H9 (cell line): Measurements from ENCODE around the gene CACNA1F. TPM values are rescaled to one million over a fixed set of nuclear protein-coding genes. Genes with fewer than 3 reads are reported as not detected.

Experiments used
- DNase-seq: peaks from one replicate; pipeline ENCODE4 v3.0.0-alpha.2; 2017
- H2AFZ ChIP-seq: one replicate; pipeline ENCODE4 v1.6.1; 2013; ENCODE audit warnings: mild to moderate bottlenecking, low read length, control low read depth, moderate library complexity
- H2AK5ac ChIP-seq: 2 replicates; pipeline ENCODE4 v1.6.1; 2013; ENCODE audit warnings: low read length, control low read depth, mixed read lengths; ENCODE audit not compliant: insufficient read length
- H2BK120ac ChIP-seq: one replicate; pipeline ENCODE4 v1.6.1; 2013; ENCODE audit warnings: low read depth, mild to moderate bottlenecking, low read length, control low read depth, inconsistent platforms; ENCODE audit not compliant: poor library complexity, severe bottlenecking
- H2BK12ac ChIP-seq: 2 replicates; pipeline ENCODE4 v1.6.1; 2013; ENCODE audit warnings: low read length, control low read depth, mixed read lengths, low read depth; ENCODE audit not compliant: insufficient read length
- H2BK15ac ChIP-seq: 2 replicates; pipeline ENCODE4 v1.6.1; 2013; ENCODE audit warnings: low read depth, low read length, control low read depth
- H2BK20ac ChIP-seq: one replicate; pipeline ENCODE4 v1.6.1; 2013; ENCODE audit warnings: low read depth, mild to moderate bottlenecking, low read length, control low read depth, inconsistent platforms; ENCODE audit not compliant: poor library complexity, severe bottlenecking
- H2BK5ac ChIP-seq: 2 replicates; pipeline ENCODE4 v1.6.1; 2013; ENCODE audit warnings: low read length, control low read depth, mixed read lengths; ENCODE audit not compliant: insufficient read length
- H3K14ac ChIP-seq: 2 replicates; pipeline ENCODE4 v1.6.1; 2013; ENCODE audit warnings: low read length, control low read depth; ENCODE audit not compliant: insufficient read depth
- H3K18ac ChIP-seq: 2 replicates; pipeline ENCODE4 v1.6.1; 2013; ENCODE audit warnings: low read depth, mild to moderate bottlenecking, mixed read lengths, low read length, control low read depth; ENCODE audit not compliant: insufficient read length
- H3K23ac ChIP-seq: 2 replicates; pipeline ENCODE4 v1.6.1; 2013; ENCODE audit warnings: low read length, control low read depth, mixed read lengths, low read depth; ENCODE audit not compliant: insufficient read length
- H3K23me2 ChIP-seq: 2 replicates; pipeline ENCODE4 v1.6.1; 2013; ENCODE audit warnings: low read depth, mild to moderate bottlenecking, mixed read lengths, low read length, control low read depth; ENCODE audit not compliant: insufficient read length, poor library complexity, severe bottlenecking
- H3K27ac ChIP-seq: 2 replicates; pipeline ENCODE4 v1.5.1; 2013; ENCODE audit warnings: low read length, control low read depth, mixed read lengths, low read depth; ENCODE audit not compliant: insufficient read length
- H3K27me3 ChIP-seq: 2 replicates; pipeline ENCODE4 v1.6.1; 2013; ENCODE audit warnings: low read length, control low read depth, inconsistent platforms; ENCODE audit not compliant: insufficient read depth
- H3K4ac ChIP-seq: 2 replicates; pipeline ENCODE4 v1.6.1; 2013; ENCODE audit warnings: low read depth, mild to moderate bottlenecking, control low read depth, inconsistent platforms, low read length, moderate library complexity
- H3K4me1 ChIP-seq: 2 replicates; pipeline ENCODE4 v1.6.1; 2013; ENCODE audit warnings: low read length, control low read depth, inconsistent platforms; ENCODE audit not compliant: insufficient read depth
- H3K4me2 ChIP-seq: 2 replicates; pipeline ENCODE4 v1.6.1; 2013; ENCODE audit warnings: low read length, control low read depth, mixed read lengths; ENCODE audit not compliant: insufficient read length, insufficient read depth
- H3K56ac ChIP-seq: 2 replicates; pipeline ENCODE4 v1.6.1; 2013; ENCODE audit warnings: low read depth, mild to moderate bottlenecking, mixed read lengths, low read length, control low read depth; ENCODE audit not compliant: insufficient read length
- H3K79me1 ChIP-seq: 2 replicates; pipeline ENCODE4 v1.6.1; 2013; ENCODE audit warnings: low read depth, mild to moderate bottlenecking, moderate library complexity, low read length, control low read depth, inconsistent platforms; ENCODE audit not compliant: insufficient read depth, poor library complexity, severe bottlenecking
- H3K79me2 ChIP-seq: 2 replicates; pipeline ENCODE4 v1.6.1; 2013; ENCODE audit warnings: low read length, control low read depth, inconsistent platforms; ENCODE audit not compliant: insufficient read depth
- H3K9ac ChIP-seq: 2 replicates; pipeline ENCODE4 v1.6.1; 2013; ENCODE audit warnings: low read length, control low read depth, mixed read lengths; ENCODE audit not compliant: insufficient read length; ENCODE audit errors: extremely low read depth
- H3K9me3 ChIP-seq: one replicate; pipeline ENCODE4 v1.6.1; 2013; ENCODE audit warnings: low read depth, low read length, inconsistent platforms; ENCODE audit not compliant: control insufficient read depth
- H3T11ph ChIP-seq: one replicate; pipeline ENCODE4 v1.6.1; 2013; ENCODE audit warnings: mild to moderate bottlenecking, low read length, control low read depth, inconsistent platforms
- H4K20me1 ChIP-seq: one replicate; pipeline ENCODE4 v1.6.1; 2013; ENCODE audit not compliant: control insufficient read depth, insufficient read length, insufficient read depth
- H4K5ac ChIP-seq: 2 replicates; pipeline ENCODE4 v1.6.1; 2013; ENCODE audit warnings: low read depth, mild to moderate bottlenecking, mixed read lengths, low read length, control low read depth; ENCODE audit not compliant: insufficient read length
- H4K8ac ChIP-seq: replicated peaks from 2 replicates; pipeline ENCODE4 v1.6.1; 2013; ENCODE audit warnings: low read length, control low read depth, mixed read lengths, low read depth; ENCODE audit not compliant: insufficient read length
- H4K91ac ChIP-seq: 2 replicates; pipeline ENCODE4 v1.6.1; 2013; ENCODE audit warnings: low read depth, mild to moderate bottlenecking, moderate library complexity, mixed read lengths, low read length, control low read depth; ENCODE audit not compliant: insufficient read length
- H3K27ac Mint-ChIP-seq, 3 experiments: 2 replicates in 2 of 3; 3 replicates in 1 of 3; pipeline ENCODE4 v1.8.0; 2020 to 2021; ENCODE audit warnings: mixed read lengths in 3 of 3, mild to moderate bottlenecking in 1 of 3, moderate library complexity in 1 of 3
- H3K27me3 Mint-ChIP-seq: 2 replicates; pipeline ENCODE4 v1.8.0; 2021; ENCODE audit warnings: low read depth, mild to moderate bottlenecking, moderate library complexity, mixed read lengths
- H3K36me3 Mint-ChIP-seq, 3 experiments: 2 replicates in 2 of 3; 3 replicates in 1 of 3; pipeline ENCODE4 v1.8.0; 2020 to 2021; ENCODE audit warnings: low read depth in 3 of 3, mixed read lengths in 3 of 3; ENCODE audit not compliant: insufficient read depth in 1 of 3
- H3K4me1 Mint-ChIP-seq, 2 experiments: 2 replicates each; pipeline ENCODE4 v1.8.0; 2020; ENCODE audit warnings: mixed read lengths in 2 of 2
- H3K4me3 Mint-ChIP-seq, 2 experiments: 2 replicates in 1 of 2; 3 replicates in 1 of 2; pipeline ENCODE4 v1.8.0; 2020 to 2021; ENCODE audit warnings: mild to moderate bottlenecking in 2 of 2, mixed read lengths in 2 of 2, moderate library complexity in 1 of 2
- H3K9me3 Mint-ChIP-seq, 2 experiments: 2 replicates in 1 of 2; 3 replicates in 1 of 2; pipeline ENCODE4 v1.8.0; 2020; ENCODE audit warnings: mild to moderate bottlenecking in 2 of 2, mixed read lengths in 2 of 2, moderate library complexity in 1 of 2
- CTCF ChIP-seq: fragments of 200-600 bp; sonication (generic); conservative IDR thresholded peaks from 3 replicates; pipeline ENCODE4 v1.8.0; 2021; ENCODE audit warnings: antibody characterized with exemption, mild to moderate bottlenecking
- WGBS: extraction: QIAGEN DNeasy Blood & Tissue Kit; methylation state at CpG from one replicate; pipeline ENCODE4 v1.1.7; 2013; ENCODE audit warnings: missing lambda C conversion rate, low lambda C conversion rate, mixed read lengths; ENCODE audit not compliant: insufficient read length; ENCODE audit errors: extremely low coverage; 5-methylcytosine and 5-hydroxymethylcytosine counted together
- total RNA-seq: library from RNA; stranded (reverse); gene quantifications from 2 replicates; pipeline ENCODE4 v1.2.1, GENCODE V29; 2021

The CACNA1F gene
- total RNA-seq, 1 experiment from 2014 or later, result 1.4 TPM

- Histone ChIP-seq H2BK5ac (no peak overlapping the region), H3K79me2 (no peaks in the 10 kb centered on the region), H3K18ac (no peak overlapping the region), H2BK12ac (no peak overlapping the region), H3K4me1 (no peaks in the 10 kb centered on the region; the same call in 1 of the 2 replicates), H3K9me3 (peaks cover 28% of the 10 kb centered on the region), H2AFZ (no peak overlapping the region), H2BK20ac (no peak overlapping the region), H3K79me1 (no peaks in the 10 kb centered on the region), H2BK15ac (no peak overlapping the region), H3K23me2 (no peaks in the 10 kb centered on the region), H3K23ac (no peak overlapping the region), H3K27me3 (no peaks in the 10 kb centered on the region), H2BK120ac (no peak overlapping the region), H3K56ac (no peak overlapping the region), H3K4ac (no peak overlapping the region), H4K20me1 (no peaks in the 10 kb centered on the region), H3K9ac (no peak overlapping the region), H2AK5ac (no peak overlapping the region), H3T11ph (no peak overlapping the region), H4K91ac (no peak overlapping the region), H3K14ac (no peak overlapping the region), H3K27ac (no peak overlapping the region), H4K5ac (no peak overlapping the region), H3K4me2 (no peak overlapping the region), H4K8ac (no peak overlapping the region)
- TF ChIP-seq CTCF, result no peak
- Mint-ChIP-seq H3K27me3 (peaks cover 10% of the 10 kb centered on the region), H3K27ac (no peak overlapping the region; a peak in 1 of 7 replicates), H3K9me3 (peaks cover 74 to 84% of the 10 kb centered on the region in 2 experiments), H3K4me3 (no peak overlapping the region), H3K36me3 (peaks cover 1 to 4% (median 2%) of the 10 kb centered on the region in 3 experiments; a peak in 4 of 7 replicates), H3K4me1 (peaks cover 9 to 26% of the 10 kb centered on the region in 2 experiments)
- WGBS, result no CpG with 5 or more reads among the region's 17 CpGs
- DNase-seq, result no peak
Measured at GRCh38 chrX:49228185-49228584, 5.0 kb downstream of the CACNA1F start.
